ENCODE results near the gene TAS2R50.
A peak's percentile ranks its signal among the peaks of the same experiment; 100 is the strongest.
"Not testable (repeated sequence)": the region's sequence is repeated elsewhere in the genome, so short reads cannot be mapped to it uniquely, and the experiment has no call there.

The TAS2R50 gene, protein sequence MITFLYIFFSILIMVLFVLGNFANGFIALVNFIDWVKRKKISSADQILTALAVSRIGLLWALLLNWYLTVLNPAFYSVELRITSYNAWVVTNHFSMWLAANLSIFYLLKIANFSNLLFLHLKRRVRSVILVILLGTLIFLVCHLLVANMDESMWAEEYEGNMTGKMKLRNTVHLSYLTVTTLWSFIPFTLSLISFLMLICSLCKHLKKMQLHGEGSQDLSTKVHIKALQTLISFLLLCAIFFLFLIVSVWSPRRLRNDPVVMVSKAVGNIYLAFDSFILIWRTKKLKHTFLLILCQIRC

DNA sequence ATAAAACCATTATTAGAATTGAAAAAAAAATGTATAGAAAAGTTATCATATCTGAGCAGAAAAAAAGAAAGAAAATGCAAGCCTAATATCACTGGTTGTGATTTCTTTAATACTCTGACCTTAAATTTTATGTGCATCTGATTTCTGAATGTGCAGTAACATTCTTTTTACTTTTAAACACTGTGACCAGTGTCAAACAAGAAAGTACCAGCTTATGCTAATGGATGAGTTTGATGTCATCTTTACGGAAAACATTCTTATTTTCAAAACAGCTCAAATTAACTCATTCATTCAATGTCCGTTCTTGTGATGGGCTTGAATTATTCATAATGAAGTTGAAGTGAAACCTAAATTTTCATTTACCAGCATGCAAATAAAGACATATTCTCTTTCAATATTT is at the start of gene TAS2R50:
Gene TAS2R50 (minus strand): TSS at position 101 of the 400 bp plus-strand sequence. CDS start 52 bp downstream, at position 49.
- no peak for DNase-seq

DNA sequence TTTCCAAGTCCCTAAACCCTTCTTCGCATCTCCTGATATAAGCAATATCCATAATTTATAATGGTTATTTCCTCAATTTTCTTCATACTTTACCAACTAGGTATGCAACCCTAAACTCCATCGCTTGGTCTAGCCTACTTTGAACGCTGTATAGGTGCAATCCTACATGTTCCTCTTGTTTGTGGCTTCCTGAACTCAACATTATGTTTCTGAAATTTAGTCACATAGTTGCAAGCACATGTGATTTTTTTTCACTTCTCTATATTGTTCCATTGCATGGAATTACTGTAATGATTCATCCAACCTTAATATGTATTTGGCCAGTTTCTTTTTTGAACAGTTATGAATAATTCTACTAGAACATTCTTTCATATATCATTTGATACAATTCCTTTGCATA is 47.2 kb upstream of the TAS2R50 start:
- DNase-seq = not testable (repeated sequence)

DNA sequence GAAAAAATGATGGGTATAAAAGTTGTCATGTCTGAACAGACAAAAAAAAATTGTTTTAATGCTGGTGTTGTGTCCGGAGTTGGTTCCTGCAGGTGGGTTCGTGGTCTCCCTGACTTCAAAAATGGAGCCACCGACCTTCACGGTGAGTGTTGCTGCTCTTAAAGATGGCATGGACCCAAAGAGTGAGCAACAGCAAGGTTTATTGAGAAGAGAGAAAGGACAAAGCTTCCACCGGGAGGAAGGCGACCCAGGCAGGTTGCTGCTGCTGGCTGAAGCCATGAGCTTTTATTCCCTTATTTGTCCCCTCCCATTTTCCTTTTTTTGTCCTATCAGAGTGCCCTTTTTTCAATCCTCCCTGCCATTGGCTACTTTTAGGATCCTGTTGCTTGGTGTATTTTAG is 44.6 kb upstream of the TAS2R50 start, which contains the start of gene TAS2R31:
Gene TAS2R31 (minus strand): TSS at position 101 of the 400 bp plus-strand sequence. CDS start 72 bp downstream, at position 29.
- DNase-seq = no peak

DNA sequence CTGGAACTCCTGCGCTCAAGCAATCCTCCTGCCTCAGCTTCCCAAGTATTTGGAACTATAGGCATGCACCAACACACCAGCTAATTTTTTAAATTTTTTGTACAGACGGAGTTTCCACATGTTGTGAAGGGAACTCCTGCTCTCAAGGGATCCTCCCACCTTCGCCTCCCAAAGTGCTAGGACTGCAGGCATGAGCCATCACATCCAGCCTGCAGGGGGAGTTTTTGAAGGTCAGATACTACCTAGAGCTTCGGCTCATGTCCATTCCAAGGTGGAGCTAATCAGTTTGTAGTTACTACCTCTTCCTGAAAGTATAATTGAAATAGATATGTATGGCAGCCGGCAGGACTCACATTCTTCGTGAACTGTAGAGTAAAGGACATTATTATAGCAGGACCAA is 39.4 kb upstream of the TAS2R50 start:
- DNase-seq = peak; percentile 36

DNA sequence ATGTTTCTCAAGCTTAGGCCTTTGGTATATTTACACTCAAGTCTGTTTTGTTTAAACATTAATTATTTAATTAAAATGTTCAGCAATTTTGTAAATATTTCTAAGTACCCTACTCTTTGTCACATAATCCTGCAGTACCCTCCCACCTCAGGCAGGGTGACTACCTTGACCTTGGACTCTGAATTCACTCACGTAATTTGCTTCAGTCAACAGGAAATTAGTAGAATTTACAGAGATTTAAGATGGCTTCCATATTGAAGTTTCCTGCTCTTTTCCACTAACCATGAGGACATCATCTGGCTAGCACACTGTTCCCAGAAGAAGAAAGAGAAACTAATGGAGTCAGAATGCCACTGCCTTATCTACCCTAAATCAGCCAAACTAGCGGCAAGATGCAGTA is 36.7 kb upstream of the TAS2R50 start:
- no peak for DNase-seq

DNA sequence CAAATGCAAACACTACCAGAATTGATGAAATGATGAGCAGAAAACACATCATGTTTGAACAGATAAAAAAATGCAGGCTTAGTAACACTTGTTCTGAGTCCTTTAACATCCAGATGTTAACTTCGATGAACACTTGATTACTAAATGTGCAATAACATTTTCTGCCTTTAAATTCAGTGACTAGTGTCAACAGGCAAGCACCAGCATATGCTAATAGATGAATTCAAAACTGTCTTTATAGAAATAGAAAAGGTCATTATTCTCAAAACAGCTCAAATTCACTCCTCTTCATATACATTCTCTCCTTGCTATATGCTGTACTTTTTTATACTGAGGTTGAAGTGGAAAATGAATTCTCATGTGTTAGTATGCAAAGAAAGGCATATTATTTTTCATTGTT is 35.8 kb upstream of the TAS2R50 start, which contains the start of gene TAS2R19:
Gene TAS2R19 (minus strand): TSS at position 101 of the 400 bp plus-strand sequence. CDS start 49 bp downstream, at position 52.
- DNase-seq = no peak

DNA sequence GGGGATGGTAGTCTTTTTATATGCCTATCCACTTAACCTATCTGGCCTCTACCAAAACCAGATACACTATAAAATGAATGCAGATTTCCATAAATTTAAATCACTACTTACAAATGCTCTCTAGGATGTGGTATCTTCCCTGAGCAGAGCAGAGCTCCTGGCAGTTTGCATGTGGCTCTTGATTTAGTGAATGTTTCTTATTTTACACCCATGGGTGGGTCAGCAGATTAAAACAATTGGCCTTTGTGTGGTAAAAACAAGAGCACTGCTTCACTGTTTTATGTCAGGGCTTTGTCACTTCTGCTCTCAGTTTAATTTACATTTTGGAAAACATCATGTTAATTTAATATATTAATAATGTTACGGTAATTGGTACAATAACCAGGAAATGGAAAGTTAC is 30.2 kb upstream of the TAS2R50 start:
- no peak for DNase-seq

DNA sequence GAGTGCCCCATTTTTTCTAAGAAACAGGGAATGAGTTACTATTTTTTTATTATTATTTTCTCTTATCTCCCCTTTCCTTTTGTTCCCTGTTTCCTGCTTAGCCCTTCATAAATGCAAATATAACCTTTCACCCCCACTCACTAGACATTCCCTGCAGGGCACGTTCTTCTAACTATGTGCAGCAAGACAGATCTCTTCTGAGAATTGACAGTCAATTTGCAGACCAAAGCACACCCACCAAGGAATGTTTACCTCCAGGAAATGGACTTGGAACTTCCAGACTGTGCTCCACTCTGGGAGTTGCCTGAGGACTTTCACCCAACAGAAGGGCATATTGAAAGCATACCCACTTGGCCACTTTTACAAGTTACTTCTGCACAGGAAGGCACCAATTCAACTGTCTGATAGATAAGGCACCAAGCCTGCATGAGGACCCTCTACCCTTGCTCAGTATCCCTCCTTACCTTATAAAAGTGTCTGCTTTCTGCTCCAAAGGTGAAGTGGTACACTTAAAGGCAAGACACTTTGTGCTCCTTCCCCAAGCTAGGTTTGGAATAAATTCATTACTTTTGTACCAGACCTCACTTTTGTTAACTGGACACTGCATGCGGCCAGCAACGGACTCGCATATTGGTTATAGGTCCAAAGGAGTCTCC is 29.2 kb upstream of the TAS2R50 start:
- no peak for DNase-seq

DNA sequence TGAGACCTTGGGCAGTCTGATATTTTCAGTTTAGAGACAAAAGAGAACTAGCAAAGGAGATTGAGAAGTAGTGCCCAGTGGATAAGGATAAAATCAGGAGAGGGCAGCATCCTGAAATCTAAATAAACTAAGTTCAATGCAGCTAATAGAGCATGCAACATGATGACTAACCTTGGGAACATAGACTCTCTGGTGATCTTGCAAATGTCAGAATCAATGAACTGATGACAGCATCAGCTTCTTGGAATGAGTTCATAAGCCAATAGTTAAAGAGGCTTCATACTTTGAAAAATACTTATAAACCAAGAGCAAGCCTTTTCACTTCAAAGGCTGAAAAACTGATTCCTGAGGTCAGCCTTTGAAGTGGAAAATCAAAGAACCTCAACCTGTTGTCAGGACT is 27.5 kb upstream of the TAS2R50 start:
- DNase-seq = no peak

DNA sequence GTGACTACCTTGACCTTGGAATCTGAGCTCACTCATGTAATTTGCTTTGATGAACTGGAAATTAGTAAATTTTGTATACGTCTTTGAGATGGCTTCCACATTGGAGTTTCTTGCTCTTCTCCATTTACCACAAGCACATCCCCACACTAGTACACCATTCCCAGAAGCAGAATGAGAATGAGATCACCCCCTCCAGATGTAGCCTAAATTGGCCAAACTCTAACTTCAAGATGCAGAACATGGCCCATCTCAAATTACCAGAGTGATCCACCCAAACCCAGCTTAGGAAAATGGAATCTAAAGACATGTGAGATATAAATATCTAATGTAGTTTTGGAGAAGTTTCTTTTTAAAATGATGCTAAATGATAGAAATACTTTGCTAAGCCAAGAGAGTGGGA is 20.9 kb upstream of the TAS2R50 start:
- DNase-seq = no peak

DNA sequence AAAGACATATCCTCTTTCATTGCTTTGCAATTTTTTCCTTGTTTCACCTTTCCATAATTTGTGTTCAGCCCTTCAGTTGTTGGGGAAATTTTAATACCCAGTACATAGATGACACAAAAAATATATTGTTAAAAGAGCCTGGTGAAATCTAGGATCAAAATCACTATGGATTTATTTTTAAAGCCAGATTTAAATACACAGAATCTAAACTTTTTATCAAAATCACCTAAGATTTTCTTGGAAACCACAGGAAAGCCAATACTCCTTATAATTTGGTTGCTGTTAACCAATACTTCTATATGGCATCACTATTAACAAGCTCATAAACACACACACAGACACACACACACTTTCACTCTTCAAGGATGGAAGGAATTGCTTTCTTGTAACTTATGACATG is 11.5 kb upstream of the TAS2R50 start, which contains the start of gene TAS2R20:
Gene TAS2R20 (minus strand): TSS at position 101 of the 400 bp plus-strand sequence. CDS start 429 bp downstream, outside the sequence.
- DNase-seq = no peak

DNA sequence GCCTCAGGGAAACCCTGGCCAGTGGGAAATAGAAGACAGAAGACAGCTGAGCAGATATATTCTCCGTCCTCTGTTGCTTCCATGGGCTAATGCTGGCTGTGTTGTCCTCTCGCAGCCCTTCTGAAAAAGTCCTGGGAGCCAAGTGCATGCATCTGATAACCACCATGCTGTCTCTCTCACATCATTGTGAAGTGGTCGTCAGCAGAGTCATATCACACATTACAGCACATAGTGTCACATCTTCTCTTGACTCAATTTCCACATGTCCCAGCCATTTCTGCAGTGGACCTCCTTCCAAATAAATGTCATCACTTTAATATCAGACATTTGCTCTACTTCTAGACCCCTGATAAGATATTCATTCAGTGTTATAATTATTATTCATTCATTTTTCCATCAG is 7.6 kb upstream of the TAS2R50 start:
- DNase-seq = no peak

DNA sequence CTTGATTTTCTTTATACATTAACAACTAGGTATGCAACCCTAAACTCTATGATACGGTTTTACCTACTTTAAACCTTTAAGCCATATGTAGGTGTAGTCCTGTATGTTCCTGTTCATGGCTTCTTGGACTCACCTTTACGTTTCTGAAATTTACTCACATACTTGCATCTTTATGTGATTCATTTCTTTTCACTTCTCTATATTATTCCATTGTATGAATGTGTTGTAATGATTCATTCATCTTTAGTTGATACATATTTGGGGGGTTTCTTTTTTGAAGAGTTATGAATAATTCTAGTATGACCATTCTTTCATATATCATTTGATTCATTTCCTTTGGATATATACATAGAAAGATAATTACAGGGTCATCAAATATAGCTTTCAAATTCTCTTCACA is 2.4 kb upstream of the TAS2R50 start:
- no peak for DNase-seq

DNA sequence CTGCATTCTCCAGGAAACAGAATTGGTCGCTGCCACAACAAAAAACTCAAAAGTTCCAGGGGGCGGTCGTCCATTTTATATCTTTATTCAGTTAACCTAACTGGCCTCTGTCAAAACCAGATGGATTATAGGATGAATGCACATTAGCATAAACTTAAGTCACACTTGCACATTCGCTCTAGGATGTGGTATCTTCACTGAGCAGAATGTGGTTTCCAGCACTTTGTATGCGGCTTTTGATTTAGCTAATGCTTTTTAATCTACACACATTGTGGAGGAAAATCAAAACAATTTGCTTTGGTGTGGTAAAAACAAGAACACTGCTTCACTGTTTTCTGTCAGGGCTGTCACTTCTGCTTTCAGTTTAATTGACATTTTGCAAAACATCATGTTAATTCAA is 4.5 kb downstream of the TAS2R50 start:
- DNase-seq = no peak

DNA sequence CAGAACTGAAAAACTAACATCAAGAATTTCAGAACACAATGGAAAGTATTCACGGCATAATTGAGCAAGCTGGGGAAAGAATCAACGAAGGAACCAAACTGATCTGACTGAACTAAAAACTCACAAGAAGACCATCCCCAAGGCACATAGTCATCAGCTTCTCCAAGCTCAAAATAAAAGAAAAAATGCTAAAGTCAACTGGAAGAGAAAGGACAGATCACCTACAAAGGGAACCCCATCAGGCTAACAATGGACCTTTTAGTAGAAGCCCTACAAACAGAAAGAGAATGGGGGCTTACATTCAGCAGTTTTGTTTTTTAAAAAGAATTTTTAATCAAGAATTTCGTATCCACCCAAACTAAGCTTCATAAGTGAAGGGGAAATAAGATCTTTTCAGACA is 11.7 kb downstream of the TAS2R50 start:
- DNase-seq = no peak

DNA sequence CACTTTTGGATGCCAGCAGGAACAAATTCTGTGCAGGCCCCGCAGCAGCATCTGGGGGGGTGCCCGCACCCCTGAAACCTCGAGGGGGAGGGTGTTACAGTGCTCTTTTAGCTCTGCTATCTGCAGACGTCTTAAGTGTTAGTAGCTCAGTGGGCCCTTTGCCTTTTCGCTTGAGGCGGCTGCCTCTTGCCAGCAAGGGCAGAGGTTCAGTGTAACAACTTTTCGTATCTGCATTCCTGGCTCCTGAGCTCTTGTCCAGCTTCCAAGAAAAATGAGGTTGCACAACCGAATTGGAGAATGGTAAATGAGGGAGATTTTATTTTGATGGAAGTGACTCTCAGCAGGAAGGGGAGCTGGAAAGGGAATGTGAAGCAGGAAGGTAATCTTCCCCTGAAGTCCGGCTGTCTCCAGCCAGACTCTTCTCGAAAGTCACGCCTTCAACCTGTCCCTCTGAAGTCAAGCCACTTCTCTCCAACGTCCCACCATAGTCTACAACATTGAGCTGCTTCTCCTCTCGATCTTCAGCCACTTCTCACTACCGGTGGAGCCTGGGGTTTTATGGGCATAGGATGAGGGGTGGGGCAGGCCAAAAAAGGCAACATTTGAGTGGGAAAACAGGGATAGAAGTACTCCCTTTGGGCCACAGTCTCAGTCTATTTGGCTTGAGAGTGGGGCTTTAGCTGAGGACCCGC is 17.8 kb downstream of the TAS2R50 start:
- no peak for DNase-seq

DNA sequence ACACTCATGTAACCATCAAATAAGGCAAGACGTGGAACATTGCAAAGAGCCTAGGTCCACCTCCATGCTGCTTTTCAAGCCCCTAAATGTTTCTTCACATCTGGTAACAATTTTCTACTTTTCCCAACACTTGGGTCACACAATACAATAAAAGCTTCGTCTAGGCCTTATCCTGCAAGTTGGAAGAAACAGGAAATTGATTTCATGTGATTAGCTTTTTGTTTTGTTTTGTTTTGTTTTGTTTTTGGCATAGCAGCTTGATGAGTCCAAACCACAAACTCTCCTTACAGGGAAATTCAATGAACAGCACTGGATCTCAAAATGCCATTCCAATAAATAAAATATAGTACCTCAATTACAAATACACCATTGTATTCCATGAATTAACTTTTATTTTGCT is 19.3 kb downstream of the TAS2R50 start:
- no peak for DNase-seq

DNA sequence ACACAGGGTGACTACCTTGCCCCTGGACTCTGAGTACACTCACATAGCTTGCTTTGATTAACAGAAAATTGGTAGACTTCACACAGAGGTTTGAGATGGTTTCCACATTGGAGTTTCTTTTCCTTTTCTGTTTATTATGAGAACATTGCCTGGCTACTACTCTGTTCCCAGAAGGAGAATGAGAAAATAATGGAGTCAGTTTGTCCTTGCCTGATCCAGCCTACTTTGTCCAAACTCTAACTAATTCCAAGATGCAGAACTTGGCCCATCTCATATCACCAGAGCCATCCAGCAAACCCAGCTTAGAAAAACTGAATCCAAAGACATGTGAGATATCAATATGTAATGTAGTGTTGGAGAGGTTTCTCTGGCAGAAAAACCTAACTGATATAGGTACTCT is 20.4 kb downstream of the TAS2R50 start:
- DNase-seq = no peak

DNA sequence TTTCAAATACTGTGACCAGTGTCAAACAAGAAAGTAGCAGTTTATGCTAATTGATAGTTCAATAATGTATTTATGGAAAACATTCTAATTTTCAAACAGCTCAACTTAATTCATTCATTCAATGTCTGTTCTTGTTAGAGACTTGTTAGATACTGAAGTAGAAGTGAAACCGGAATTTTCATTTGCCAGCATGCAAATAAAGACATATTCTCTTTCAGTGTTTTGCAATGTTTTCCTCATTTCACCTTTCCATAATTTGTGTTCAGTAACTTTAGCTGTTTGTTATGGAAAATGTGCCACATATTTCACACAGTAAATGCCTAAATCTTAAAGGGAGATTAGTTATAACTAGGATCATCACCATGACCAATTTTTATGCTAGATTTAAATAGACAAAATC is 21.2 kb downstream of the TAS2R50 start:
- DNase-seq = no peak

DNA sequence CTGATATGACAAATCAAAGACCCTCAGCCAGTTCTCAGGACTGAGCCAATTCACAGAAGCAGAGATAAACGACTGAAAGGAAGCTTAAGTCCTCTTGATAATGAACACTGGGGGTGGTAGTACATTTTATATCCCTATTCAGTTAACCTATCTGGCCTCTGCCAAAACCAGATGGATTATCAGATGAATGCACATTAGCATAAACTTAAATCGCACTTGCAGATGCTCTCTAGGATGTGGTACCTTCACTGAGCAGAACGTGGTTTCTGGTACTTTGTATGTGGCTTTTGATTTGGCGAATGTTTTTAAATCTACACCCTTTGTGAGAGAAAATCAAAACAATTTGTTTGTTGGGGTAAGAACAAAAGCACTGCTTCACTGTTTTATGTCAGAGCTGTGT is 26.5 kb downstream of the TAS2R50 start:
- DNase-seq = no peak

DNA sequence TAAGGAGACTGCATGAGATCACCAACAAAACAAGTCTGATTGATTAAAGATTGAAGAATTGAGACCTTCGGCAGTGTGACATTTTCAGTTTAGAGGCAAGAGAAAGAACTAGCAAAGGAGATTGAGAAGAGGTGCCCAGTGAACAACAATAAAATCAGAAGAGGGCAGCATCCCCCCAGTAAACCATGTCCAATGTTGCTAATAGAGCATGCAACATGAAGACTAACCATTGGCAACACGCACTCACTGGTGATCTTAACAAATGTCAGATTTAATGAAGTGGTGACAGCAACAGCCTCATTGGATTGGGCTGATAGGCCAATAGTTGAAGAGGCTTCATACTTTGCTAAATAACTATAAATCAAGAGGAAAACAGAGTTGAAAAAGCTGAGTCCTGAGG is 26.9 kb downstream of the TAS2R50 start:
- no peak for DNase-seq

DNA sequence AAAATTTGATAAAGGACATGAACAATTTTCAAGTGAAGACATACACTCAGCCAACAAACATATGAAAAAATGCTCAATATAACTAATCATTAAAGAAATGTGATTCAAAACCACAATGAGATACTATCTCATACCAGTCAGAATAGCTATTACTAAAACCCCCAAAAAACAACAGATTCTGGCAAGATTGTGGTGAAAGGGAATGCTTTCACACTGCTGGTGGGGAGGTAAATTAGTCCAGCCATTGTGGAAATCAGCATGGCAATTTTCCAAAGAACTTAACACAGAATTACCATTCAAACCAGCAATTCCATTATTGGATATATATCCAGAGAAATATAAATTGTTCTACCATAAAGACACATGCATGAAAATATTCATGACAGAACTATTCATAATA is 29.0 kb downstream of the TAS2R50 start:
- DNase-seq = no peak

DNA sequence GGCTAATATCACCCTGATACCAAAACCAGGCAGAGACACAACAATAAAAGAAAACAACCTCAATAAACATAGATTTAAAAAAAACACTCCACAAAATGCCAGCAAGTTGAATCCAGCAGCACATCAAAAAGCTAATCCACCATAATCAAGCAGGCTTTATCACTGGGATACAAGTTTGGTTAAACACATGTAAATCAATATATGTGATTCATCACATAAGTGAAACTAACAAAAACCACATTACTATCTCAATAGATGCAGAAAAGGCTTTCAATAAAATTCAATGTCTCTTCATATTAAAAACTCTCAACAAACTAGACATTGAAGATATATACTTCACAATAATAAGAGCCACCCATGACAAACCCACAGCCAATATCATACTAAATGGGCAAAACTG is 30.6 kb downstream of the TAS2R50 start:
- no peak for DNase-seq

DNA sequence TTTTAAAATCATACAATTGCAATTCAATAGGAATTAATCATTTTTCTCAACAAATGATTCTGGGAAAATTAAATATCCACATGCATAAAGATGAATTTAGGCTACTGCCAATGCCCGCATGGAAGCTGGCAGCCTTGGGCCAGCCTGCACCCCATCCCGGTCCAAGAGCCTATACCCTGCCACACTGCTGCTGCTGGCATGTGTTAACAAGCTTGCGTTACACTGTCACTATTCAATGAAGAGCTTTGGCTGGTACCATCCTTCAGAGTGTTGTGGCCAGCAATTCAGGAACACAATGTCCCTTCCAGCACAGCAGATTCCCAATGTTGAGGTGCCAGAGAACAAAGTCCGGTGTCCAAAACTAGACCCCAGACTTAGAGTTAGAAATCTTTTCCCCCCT is 34.1 kb downstream of the TAS2R50 start:
- DNase-seq = no peak
